Left kidney (tissue), 2 donors: Measurements from ENCODE around the gene ITGA11. TPM values are rescaled to one million over a fixed set of nuclear protein-coding genes. Genes with fewer than 3 reads are reported as not detected.

ENCODE experiments used
- DNase-seq: peaks from one replicate; pipeline ENCODE4 v3.0.0-alpha.2; 2013
- polyA plus RNA-seq: library from polyadenylated mRNA; unstranded; fragments of 120-200 nt; gene quantifications from one replicate; pipeline ENCODE4 v1.2.1, GENCODE V29; 2013; ENCODE audit not compliant: insufficient read length

ITGA11 gene
- polyA plus RNA-seq, 1 donor: 3.6 TPM

- no peak for DNase-seq
Observed at GRCh38 chr15:68375191-68375631, 56.8 kb downstream of the ITGA11 start.

- DNase-seq: no peak
Observed at GRCh38 chr15:68374168-68374745, 57.7 kb downstream of the ITGA11 start.

GRCh38 chr15:68373028-68373427 lies 58.9 kb downstream of the ITGA11 start:
- no peak for DNase-seq

GRCh38 chr15:68372291-68372811 lies 59.6 kb downstream of the ITGA11 start:
- no peak for DNase-seq

GRCh38 chr15:68371851-68372250 lies 60.1 kb downstream of the ITGA11 start:
- DNase-seq: no peak

- DNase-seq: no peak
Observed at GRCh38 chr15:68371160-68371559, 60.8 kb downstream of the ITGA11 start.

- no peak for DNase-seq
Observed at GRCh38 chr15:68370768-68371151, 61.2 kb downstream of the ITGA11 start.

GRCh38 chr15:68369931-68370767 lies 61.8 kb downstream of the ITGA11 start:
- DNase-seq: no peak

- no peak for DNase-seq
Observed at GRCh38 chr15:68368731-68369435, 63.1 kb downstream of the ITGA11 start.

- DNase-seq: no peak
Observed at GRCh38 chr15:68367992-68368391, 64.0 kb downstream of the ITGA11 start.

GRCh38 chr15:68367226-68367625 lies 64.7 kb downstream of the ITGA11 start:
- DNase-seq: no peak

- DNase-seq: no peak
Observed at GRCh38 chr15:68366314-68366713, 65.6 kb downstream of the ITGA11 start.

- no peak for DNase-seq
Observed at GRCh38 chr15:68365770-68366169, 66.2 kb downstream of the ITGA11 start.

- no peak for DNase-seq
Observed at GRCh38 chr15:68365140-68365745, 66.7 kb downstream of the ITGA11 start.

- no peak for DNase-seq
Observed at GRCh38 chr15:68364660-68365035, 67.3 kb downstream of the ITGA11 start.

- no peak for DNase-seq
Observed at GRCh38 chr15:68364028-68364659, 67.8 kb downstream of the ITGA11 start.

GRCh38 chr15:68363353-68363752 lies 68.6 kb downstream of the ITGA11 start:
- no peak for DNase-seq

- DNase-seq: no peak
Observed at GRCh38 chr15:68362537-68363126, 69.3 kb downstream of the ITGA11 start.

- no peak for DNase-seq
Observed at GRCh38 chr15:68360721-68361120, 71.2 kb downstream of the ITGA11 start.

GRCh38 chr15:68356778-68357177 lies 75.2 kb downstream of the ITGA11 start:
- no peak for DNase-seq

GRCh38 chr15:68354923-68355322 lies 77.0 kb downstream of the ITGA11 start:
- DNase-seq: no peak

GRCh38 chr15:68354268-68354667 lies 77.7 kb downstream of the ITGA11 start:
- no peak for DNase-seq
